PFSK-1 (cell line): Measurements from ENCODE around the gene PYROXD2.

Experiments
- FOXP2 ChIP-seq: optimal IDR thresholded peaks from 2 replicates; pipeline ENCODE3; 2011; ENCODE audit warnings: borderline replicate concordance, control low read depth, inconsistent platforms; ENCODE audit not compliant: insufficient read depth; ENCODE audit errors: extremely low read length, extremely low read depth
- POLR2AphosphoS5 ChIP-seq: IDR thresholded peaks from 2 replicates; pipeline ENCODE4 v1.6.1; 2012; ENCODE audit warnings: low read depth, mild to moderate bottlenecking, control low read depth, low read length, moderate library complexity
- REST ChIP-seq, 2 experiments: IDR thresholded peaks; 2 replicates each; pipeline versions ENCODE4 v1.6.1 to v1.8.0; 2011 to 2012; ENCODE audit warnings: low read depth in 2 of 2, low read length in 2 of 2, control low read depth in 1 of 2, inconsistent platforms in 1 of 2, mild to moderate bottlenecking in 1 of 2, moderate library complexity in 1 of 2; ENCODE audit not compliant: insufficient read depth in 1 of 2
- SIN3A ChIP-seq: IDR thresholded peaks from 2 replicates; pipeline ENCODE4 v1.6.1; 2012; ENCODE audit warnings: mild to moderate bottlenecking, low read length, moderate library complexity, borderline replicate concordance; ENCODE audit not compliant: insufficient read depth
- TAF1 ChIP-seq: IDR thresholded peaks from 2 replicates; pipeline ENCODE4 v1.6.1; 2012; ENCODE audit warnings: low read length, control low read depth, borderline replicate concordance; ENCODE audit not compliant: insufficient read depth

The PYROXD2 gene

GRCh38 chr10:98424295-98425254 is 9.6 kb upstream of the PYROXD2 start:
- TF ChIP-seq FOXP2 (no peak), SIN3A (no peak), REST (IDR thresholded peaks at IDR 0.05; ENCODE audit: insufficient read depth in 1 of 2, low read depth in 2 of 2, low read length in 2 of 2) (no peak), POLR2AphosphoS5 (no peak), TAF1 (no peak)

- TF ChIP-seq TAF1: no peak
- no peak for TF ChIP-seq REST (IDR thresholded peaks at IDR 0.05; ENCODE audit: insufficient read depth in 1 of 2, low read depth in 2 of 2, low read length in 2 of 2)
- TF ChIP-seq FOXP2: no peak
- no peak for TF ChIP-seq POLR2AphosphoS5
- TF ChIP-seq SIN3A: no peak
Observed at GRCh38 chr10:98423691-98424120, 8.7 kb upstream of the PYROXD2 start.

- TF ChIP-seq FOXP2 (no peak), REST (IDR thresholded peaks at IDR 0.05; ENCODE audit: insufficient read depth in 1 of 2, low read depth in 2 of 2, low read length in 2 of 2) (no peak)
Observed at GRCh38 chr10:98422182-98422581, 7.2 kb upstream of the PYROXD2 start.

- TF ChIP-seq TAF1 (no peak), SIN3A (no peak), REST (IDR thresholded peaks at IDR 0.05; ENCODE audit: insufficient read depth in 1 of 2, low read depth in 2 of 2, low read length in 2 of 2) (no peak)
Observed at GRCh38 chr10:98420786-98421185, 5.8 kb upstream of the PYROXD2 start.
